Measurements from ENCODE around the gene MSANTD1.

Gene MSANTD1

DNA sequence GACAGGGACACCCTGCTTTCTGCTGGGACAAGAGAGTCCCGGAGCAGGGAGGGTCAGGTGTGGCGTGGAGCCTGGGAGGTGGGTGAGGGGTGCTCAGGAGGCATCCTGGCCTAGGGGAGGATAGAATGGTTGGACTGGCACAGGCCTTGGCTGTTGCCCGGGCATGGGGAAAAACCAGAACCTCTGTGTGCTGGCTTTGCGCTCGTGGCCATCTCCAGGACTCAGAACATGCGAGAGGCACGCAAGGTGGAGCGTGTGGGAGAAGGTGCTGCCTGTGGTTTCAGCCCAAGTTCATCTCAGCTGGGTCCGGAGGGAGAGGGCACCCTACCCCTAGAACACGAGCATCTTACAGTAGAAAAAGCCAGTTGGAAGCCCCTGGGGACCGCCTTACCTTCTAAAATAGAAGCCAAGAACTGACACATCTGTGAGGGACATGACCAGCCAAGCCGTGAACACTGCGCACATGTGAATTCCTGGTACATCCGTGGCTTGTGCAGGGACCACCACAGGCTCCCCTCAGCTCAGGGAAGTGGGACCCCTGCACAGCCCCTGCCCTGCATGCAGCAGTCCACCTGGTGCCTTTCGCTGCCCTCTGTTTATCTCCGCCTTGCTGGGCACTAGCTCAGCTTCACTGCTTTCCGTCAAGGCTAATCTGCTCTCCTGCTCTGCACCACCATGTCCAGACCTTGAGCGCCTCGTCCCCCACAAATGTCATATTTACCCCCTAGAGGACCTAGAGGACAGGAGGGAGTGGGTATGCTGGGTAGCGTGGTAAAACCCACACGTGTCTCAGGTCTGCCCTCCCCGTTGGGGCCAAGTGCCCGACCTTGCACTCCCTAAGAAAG is 13.5 kb downstream of the MSANTD1 start:
- DNase-seq (ENCODE audit: low read depth): no peak
- TF ChIP-seq, protein P1, sequence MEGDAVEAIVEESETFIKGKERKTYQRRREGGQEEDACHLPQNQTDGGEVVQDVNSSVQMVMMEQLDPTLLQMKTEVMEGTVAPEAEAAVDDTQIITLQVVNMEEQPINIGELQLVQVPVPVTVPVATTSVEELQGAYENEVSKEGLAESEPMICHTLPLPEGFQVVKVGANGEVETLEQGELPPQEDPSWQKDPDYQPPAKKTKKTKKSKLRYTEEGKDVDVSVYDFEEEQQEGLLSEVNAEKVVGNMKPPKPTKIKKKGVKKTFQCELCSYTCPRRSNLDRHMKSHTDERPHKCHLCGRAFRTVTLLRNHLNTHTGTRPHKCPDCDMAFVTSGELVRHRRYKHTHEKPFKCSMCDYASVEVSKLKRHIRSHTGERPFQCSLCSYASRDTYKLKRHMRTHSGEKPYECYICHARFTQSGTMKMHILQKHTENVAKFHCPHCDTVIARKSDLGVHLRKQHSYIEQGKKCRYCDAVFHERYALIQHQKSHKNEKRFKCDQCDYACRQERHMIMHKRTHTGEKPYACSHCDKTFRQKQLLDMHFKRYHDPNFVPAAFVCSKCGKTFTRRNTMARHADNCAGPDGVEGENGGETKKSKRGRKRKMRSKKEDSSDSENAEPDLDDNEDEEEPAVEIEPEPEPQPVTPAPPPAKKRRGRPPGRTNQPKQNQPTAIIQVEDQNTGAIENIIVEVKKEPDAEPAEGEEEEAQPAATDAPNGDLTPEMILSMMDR (conservative IDR thresholded peaks at IDR 0.05; ENCODE audit: control insufficient read depth, insufficient read depth, low read depth, low read length): no peak
- no peak overlapping the region for H3K4me3 ChIP-seq (ENCODE audit: control insufficient read depth, low read depth, low read length)

DNA sequence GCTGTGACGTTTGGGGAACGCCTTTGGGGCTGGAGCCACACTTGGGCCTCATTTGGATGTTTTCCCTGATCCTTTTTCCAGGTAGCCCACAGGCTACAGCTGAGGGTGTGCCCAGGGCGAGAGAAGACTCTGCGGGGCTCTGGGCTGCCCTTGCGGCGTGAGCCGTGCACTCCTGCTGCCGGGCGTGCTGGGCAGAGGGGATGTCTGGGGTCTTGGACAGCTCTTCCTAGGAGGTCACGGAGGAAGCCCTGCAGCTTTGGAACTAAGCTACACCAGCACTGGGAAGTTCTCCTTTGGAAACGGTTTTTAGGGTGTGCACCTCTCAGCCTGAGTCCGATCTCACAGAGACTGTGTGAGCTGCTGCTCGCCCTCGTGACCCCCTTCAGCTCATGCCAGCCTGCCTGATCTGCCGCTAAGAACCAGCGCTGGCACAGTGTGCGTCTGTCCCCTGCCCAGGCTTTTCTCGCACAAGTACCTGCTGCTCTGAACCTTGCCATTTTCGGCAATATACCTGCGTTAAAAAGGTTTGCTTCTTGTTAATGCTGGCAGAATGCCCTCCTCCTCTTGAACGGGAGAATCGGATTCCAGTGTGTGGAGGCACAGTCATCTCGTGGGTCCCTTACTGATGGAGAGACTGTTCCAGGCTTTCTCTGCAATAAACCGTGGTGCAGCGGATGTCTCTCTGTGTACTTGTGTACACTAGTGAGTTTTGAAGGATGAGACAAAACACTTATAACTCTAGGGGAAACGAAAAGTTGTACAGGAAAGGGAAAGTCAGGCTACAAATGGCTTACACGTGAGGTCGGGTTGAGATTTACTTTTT is 14.3 kb downstream of the MSANTD1 start:
- TF ChIP-seq, protein P1 (conservative IDR thresholded peaks at IDR 0.05; ENCODE audit: control insufficient read depth, insufficient read depth, low read depth, low read length): no peak
- DNase-seq (ENCODE audit: low read depth): no peak
- H3K4me3 ChIP-seq (ENCODE audit: control insufficient read depth, low read depth, low read length): no peak overlapping the region

DNA sequence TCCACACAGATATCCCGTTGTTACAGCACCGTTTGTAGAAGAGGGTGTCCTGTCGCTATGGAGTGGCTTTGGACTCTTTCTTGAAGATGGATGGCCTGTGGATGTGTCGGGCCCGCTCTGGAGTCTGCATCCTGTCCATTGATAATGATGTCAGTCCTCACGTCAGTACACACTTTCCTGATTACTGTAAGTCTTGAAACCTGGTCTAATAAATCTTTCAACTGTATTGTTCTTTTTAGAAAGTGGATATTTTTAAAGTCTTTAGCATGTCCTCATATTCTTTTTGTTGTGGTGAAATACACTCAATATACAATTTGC is 14.9 kb downstream of the MSANTD1 start:
- no peak for DNase-seq (ENCODE audit: low read depth)
- H3K4me3 ChIP-seq (ENCODE audit: control insufficient read depth, low read depth, low read length): no peak overlapping the region
- TF ChIP-seq, protein P1 (conservative IDR thresholded peaks at IDR 0.05; ENCODE audit: control insufficient read depth, insufficient read depth, low read depth, low read length): no peak

- DNase-seq (ENCODE audit: low read depth): no peak
- no peak overlapping the region for H3K4me3 ChIP-seq (ENCODE audit: control insufficient read depth, low read depth, low read length)
- TF ChIP-seq, protein P1 (conservative IDR thresholded peaks at IDR 0.05; ENCODE audit: control insufficient read depth, insufficient read depth, low read depth, low read length): no peak
Measured at GRCh38 chr4:3266076-3266475, 17.1 kb downstream of the MSANTD1 start.

GRCh38 chr4:3267576-3268394 is 18.8 kb downstream of the MSANTD1 start:
- no peak for DNase-seq (ENCODE audit: low read depth)
- no peak overlapping the region for H3K4me3 ChIP-seq (ENCODE audit: control insufficient read depth, low read depth, low read length)
- TF ChIP-seq, protein P1 (conservative IDR thresholded peaks at IDR 0.05; ENCODE audit: control insufficient read depth, insufficient read depth, low read depth, low read length): no peak

DNA sequence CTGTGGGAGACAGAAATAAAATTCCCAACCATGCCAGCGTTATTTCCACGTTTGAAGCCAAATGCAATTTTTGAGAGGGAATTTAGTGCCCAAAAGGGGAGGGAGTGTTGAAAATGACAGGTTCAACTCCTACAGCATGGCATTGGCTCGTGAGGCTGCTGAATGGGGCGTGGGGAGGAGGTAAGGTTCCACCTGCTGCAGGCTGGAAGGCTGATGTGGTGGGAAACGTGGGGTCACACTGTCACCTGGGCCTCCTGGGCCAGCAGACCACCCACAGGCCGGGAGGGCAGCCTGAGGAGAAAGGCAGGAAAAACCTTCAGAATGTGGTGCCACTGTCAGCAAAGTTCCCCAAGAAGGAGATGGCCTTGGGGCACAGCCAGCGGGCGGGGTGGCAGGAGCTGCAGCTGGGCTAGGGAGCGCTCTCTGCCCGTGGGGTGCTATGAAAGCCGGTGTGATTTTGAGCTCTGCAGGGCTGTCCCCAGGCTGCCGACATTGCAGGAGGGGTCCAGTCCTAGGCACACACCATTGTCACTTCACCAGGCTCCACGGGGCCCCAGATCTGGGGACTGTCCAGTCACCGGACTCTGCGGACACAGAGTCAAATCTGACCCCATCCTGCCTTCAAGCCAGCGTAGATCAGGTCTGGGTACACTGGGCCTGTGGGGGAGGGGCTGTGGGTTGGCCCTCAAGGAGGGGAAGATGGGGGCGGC is 19.6 kb downstream of the MSANTD1 start:
- TF ChIP-seq, protein P1 (conservative IDR thresholded peaks at IDR 0.05; ENCODE audit: control insufficient read depth, insufficient read depth, low read depth, low read length): no peak
- no peak for DNase-seq (ENCODE audit: low read depth)
- H3K4me3 ChIP-seq (ENCODE audit: control insufficient read depth, low read depth, low read length): no peak overlapping the region

Data from fibroblast of mammary gland (primary cell).